ENCODE measurements around the gene PNPO.

Gene PNPO

DNA sequence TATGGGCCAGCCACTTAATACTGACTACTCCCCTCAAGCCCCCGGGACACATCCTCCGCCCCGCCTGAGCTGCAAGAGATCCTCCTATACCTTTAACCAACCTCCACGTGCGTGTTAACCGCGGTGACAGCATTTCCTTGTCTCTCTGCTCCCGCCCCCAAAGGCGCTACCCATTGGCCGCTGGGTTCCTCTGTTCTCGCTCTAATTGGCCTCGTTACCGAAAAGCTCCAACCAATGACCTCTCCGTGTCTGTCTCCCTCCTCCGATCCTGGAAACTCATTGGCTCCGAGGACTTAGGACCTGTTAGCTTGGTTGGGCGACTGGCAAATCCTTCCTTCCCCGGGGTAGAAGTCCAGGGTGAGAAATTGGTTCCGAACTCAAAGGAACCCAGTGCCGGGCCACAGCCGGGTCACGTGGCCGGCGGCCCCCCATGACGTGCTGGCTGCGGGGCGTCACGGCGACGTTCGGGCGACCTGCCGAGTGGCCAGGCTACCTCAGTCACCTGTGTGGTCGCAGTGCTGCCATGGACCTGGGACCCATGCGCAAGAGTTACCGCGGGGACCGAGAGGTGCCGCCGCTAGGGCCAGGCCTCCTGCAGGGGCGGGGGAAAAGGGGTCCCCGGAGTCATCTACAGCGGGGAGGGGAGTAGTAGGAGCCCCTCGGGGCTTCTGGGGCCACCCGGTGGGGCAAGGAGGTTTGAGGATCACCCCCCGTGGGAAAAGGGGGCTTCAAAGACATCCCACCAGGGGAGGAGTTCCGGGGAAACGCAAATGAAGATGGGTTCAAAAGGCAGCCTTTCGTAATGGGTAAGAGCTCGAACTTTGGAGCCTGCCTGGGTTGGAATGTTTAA lies at the start of gene PNPO:
TSS of gene PNPO (plus strand) at position 326 of the 850 bp plus-strand sequence. CDS start at position 431, 105 bp downstream.
- no peaks in the 10 kb centered on the region for H3K27me3 Mint-ChIP-seq
- DNase-seq (ENCODE audit: low spot score in 2 of 2) = peak; percentile 75 to 85
- H3K4me1 Mint-ChIP-seq = peaks cover 33% of the 10 kb centered on the region
- H3K9me3 Mint-ChIP-seq = peaks cover 1% of the 10 kb centered on the region
- peak; percentile 98 for ATAC-seq (ENCODE audit: low read depth)
- peak within 1 kb of the TSS; percentile 90 for H3K4me3 Mint-ChIP-seq
- peaks cover 12% of the 10 kb centered on the region for H3K36me3 Mint-ChIP-seq
- peak within 1 kb of the TSS; percentile 83 for H3K27ac Mint-ChIP-seq

DNA sequence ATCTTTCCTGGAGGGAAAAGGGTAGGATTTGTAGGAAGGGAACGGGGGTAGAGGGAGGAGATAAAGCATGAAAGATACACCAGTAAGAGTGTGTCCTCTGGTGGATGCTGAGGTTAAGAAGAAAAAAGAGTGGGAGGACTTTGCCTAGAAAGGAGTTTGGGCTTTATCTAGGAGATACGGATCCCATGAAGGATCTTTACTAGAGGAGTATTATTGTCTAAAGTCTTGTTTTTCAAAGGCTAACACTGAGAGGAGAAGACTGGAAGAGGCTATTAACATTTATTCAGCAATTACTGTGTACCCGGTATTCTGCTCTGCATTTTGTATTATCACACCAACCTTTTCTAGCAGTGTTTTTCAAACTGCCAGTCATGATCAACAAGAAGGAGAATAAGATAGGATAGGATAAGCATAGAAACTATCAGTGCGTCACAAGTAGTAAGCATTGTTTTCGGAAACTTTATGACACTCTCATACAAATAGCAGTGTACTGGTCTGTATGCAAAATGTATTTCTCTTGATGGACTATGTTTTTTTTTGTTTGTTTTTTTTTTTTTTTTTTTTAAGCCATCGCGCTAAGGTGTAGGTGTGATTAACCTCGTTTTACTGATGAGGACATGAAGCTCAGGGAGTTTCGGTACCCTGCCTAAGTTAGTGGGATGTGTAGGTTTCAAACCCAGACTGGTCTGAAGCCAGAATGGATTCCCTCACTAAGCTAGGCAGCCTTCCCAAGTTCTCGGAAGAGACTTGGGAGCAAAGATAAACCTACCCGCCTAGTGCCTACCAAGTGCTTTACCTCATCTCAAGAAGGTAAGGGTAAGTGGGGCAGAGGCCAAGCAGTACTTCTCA lies 46.6 kb upstream of the PNPO start:
- DNase-seq (ENCODE audit: low spot score in 2 of 2) = no peak
- no peak for ATAC-seq (ENCODE audit: low read depth)
- Mint-ChIP-seq H3K4me1 (peaks cover 25% of the 10 kb centered on the region), H3K9me3 (no peaks in the 10 kb centered on the region), H3K27ac (peak overlapping the region; percentile 96), H3K36me3 (peaks cover 5% of the 10 kb centered on the region), H3K4me3 (peak overlapping the region; percentile 95), H3K27me3 (no peaks in the 10 kb centered on the region)

DNA sequence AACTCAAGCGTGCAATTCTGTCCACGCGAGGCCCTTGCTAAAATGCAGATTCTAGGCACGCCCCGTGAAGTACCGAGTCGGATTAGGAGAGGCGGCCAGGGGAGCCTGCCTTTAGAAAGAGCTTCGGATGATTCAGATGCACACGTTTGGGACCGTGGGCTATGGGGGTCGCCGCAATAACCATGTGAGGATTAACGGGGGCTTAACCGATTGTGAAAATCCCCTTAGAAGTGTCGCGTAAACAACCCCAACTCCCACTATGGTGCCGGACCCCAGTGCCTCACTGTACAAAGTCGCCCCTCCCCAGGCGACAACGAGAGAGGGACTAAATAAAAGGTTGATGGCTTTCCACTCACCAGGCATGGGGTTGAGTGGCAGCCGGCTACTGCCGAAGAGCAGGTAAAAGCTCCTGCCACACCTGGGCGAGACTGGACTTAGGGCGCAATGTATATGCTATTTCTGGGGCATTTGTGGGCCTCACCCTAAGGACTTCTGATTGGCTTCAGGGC lies 46.0 kb upstream of the PNPO start:
- Mint-ChIP-seq H3K4me3 (peak overlapping the region; percentile 95), H3K9me3 (no peaks in the 10 kb centered on the region), H3K36me3 (peaks cover 5% of the 10 kb centered on the region), H3K27ac (peak overlapping the region; percentile 96), H3K27me3 (no peaks in the 10 kb centered on the region), H3K4me1 (peaks cover 25% of the 10 kb centered on the region)
- no peak for DNase-seq (ENCODE audit: low spot score in 2 of 2)
- no peak for ATAC-seq (ENCODE audit: low read depth)

- H3K9me3 Mint-ChIP-seq = no peaks in the 10 kb centered on the region
- H3K27me3 Mint-ChIP-seq = no peaks in the 10 kb centered on the region
- peaks cover 25% of the 10 kb centered on the region for H3K4me1 Mint-ChIP-seq
- H3K27ac Mint-ChIP-seq = peak within 1 kb of the TSS; percentile 96
- ATAC-seq (ENCODE audit: low read depth) (peak; percentile 81), DNase-seq (ENCODE audit: low spot score in 2 of 2) (peak; percentile 100)
- peaks cover 5% of the 10 kb centered on the region for H3K36me3 Mint-ChIP-seq
- peak within 1 kb of the TSS; percentile 95 for H3K4me3 Mint-ChIP-seq
These were observed 45.3 kb upstream of the PNPO start, which contains the start of gene SP2 for GRCh38 chr17:47895856-47896671. TSS of gene SP2 (plus strand) at chr17:47896236. CDS start at chr17:47896287, 51 bp downstream.

- Mint-ChIP-seq H3K27ac (peak overlapping the region; percentile 96), H3K4me3 (peak overlapping the region; percentile 95), H3K9me3 (no peaks in the 10 kb centered on the region), H3K36me3 (peaks cover 5% of the 10 kb centered on the region), H3K27me3 (no peaks in the 10 kb centered on the region), H3K4me1 (peaks cover 21% of the 10 kb centered on the region)
- no peak for ATAC-seq (ENCODE audit: low read depth)
- DNase-seq (ENCODE audit: low spot score in 2 of 2) = no peak
These were observed 44.5 kb upstream of the PNPO start for GRCh38 chr17:47896672-47897490.

- H3K27ac Mint-ChIP-seq = peak overlapping the region; percentile 96
These were observed 43.8 kb upstream of the PNPO start for GRCh38 chr17:47897561-47897960.

DNA sequence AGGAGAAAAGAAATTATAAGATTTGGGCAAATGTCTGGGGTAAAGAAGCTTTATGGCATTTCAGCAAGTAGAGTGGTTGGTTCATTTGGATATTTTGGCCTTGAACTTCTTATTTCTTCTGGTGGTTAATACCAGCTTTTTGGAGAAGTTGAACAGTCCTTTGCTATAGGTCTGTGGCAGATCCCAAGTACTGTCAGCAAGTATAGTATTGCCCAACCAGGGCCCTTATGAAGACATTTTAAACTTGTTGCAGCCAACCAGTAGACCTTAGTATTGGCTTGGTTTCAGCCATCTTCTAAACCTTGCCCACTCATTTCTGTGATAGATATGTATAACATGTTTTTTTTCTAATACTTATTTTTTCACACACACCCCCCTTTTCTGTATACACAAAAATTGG lies 43.1 kb upstream of the PNPO start:
- H3K4me1 Mint-ChIP-seq = peaks cover 27% of the 10 kb centered on the region
- no peaks in the 10 kb centered on the region for H3K9me3 Mint-ChIP-seq
- no peaks in the 10 kb centered on the region for H3K27me3 Mint-ChIP-seq
- no peak overlapping the region for H3K4me3 Mint-ChIP-seq
- H3K36me3 Mint-ChIP-seq = peaks cover 13% of the 10 kb centered on the region
- no peak overlapping the region for H3K27ac Mint-ChIP-seq
- no peak for ATAC-seq (ENCODE audit: low read depth)
- DNase-seq (ENCODE audit: low spot score in 2 of 2) = no peak

More at GRCh38 chr17:47897561-47897960, 43.8 kb upstream of the PNPO start:
- H3K9me3 Mint-ChIP-seq = no peaks in the 10 kb centered on the region
- H3K4me3 Mint-ChIP-seq = peak overlapping the region; percentile 95
- peaks cover 11% of the 10 kb centered on the region for H3K36me3 Mint-ChIP-seq
- no peak for DNase-seq (ENCODE audit: low spot score in 2 of 2)
- H3K27me3 Mint-ChIP-seq = no peaks in the 10 kb centered on the region
- peaks cover 27% of the 10 kb centered on the region for H3K4me1 Mint-ChIP-seq
- ATAC-seq (ENCODE audit: low read depth) = no peak

DNA sequence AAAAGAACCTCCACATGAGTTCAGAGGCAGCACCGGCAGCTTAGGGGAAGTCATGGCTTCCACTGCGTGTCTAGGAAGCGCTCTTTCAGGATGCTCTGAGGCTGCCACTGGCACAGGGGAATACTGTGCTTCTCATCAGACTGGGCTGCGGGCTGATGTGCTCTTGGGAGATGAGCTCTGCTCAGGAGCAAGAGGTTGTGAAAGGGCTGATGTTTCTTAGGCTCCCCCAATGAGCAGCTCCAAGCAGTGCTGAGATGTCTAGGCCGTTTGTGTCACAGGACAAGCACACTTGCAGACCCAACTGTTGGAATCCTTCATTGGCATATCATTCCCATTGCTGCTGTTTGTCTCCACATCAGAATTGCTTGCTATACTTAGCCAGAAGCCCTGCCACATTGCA lies 41.7 kb upstream of the PNPO start:
- DNase-seq (ENCODE audit: low spot score in 2 of 2) (no peak), ATAC-seq (ENCODE audit: low read depth) (no peak)
- H3K9me3 Mint-ChIP-seq = no peaks in the 10 kb centered on the region
- H3K4me1 Mint-ChIP-seq = peaks cover 23% of the 10 kb centered on the region
- no peak overlapping the region for H3K4me3 Mint-ChIP-seq
- no peaks in the 10 kb centered on the region for H3K27me3 Mint-ChIP-seq
- no peak overlapping the region for H3K27ac Mint-ChIP-seq
- peaks cover 16% of the 10 kb centered on the region for H3K36me3 Mint-ChIP-seq

DNA sequence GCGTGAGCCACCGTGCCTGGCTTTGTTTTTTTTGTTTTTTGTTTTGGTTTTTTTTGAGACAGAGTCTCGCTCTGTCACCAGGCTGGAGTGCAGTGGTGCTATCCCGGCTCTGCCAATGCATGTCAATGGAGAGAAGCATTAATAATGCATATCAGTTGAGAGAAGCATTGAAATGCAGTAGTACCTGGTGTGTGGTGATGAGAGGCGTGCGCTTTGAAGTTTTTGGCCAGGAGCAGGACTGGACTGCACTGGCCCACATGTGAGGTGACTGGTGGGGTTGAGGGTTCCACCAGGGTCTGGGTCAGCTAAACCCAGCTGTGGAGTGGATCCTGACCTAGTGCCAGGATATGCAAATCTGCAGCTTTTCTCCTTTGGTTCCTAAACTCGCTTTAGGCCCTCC lies 39.9 kb upstream of the PNPO start:
- Mint-ChIP-seq H3K4me1 (peaks cover 30% of the 10 kb centered on the region), H3K27me3 (no peaks in the 10 kb centered on the region), H3K27ac (no peak overlapping the region), H3K9me3 (no peaks in the 10 kb centered on the region), H3K36me3 (peaks cover 21% of the 10 kb centered on the region), H3K4me3 (no peak overlapping the region)
- no peak for DNase-seq (ENCODE audit: low spot score in 2 of 2)
- no peak for ATAC-seq (ENCODE audit: low read depth)

DNA sequence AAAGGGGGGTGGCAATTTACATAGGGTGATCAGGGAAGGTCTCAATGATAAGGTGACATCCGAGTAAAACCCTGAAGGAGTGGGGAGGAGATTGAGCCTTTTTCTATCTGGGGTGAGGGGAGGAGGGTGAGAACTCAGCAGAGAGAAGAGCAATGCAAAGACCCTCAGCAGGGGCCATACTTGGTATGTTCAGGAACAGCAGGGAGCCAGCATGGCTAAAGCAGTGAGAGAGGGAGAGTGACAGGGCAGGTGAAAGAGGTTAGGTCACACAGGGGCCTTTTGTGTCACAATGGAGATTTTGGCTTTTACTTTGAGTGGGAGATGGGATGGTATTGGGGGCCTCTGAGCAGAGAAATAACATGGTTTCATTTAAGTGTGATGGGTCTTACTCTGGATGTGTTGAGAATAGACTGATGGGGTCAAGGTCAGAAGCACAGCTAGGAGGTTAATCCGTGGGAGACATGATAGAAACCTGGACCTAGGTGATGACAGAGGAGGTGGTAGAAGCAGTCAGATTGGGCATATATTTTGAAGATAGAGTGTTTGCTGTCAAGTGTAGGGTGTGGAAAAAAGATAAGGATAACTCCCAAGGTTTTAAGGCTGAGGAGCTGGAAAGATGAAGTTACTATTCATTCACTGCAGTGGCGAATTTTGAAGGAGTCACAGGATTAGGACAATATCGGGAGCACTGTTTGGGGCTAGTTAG lies 39.2 kb upstream of the PNPO start:
- DNase-seq (ENCODE audit: low spot score in 2 of 2) (no peak), ATAC-seq (ENCODE audit: low read depth) (no peak)
- H3K4me1 Mint-ChIP-seq = peaks cover 31% of the 10 kb centered on the region
- H3K4me3 Mint-ChIP-seq = no peak overlapping the region
- peaks cover 21% of the 10 kb centered on the region for H3K36me3 Mint-ChIP-seq
- peak overlapping the region; percentile 9 for H3K27ac Mint-ChIP-seq
- no peaks in the 10 kb centered on the region for H3K9me3 Mint-ChIP-seq
- H3K27me3 Mint-ChIP-seq = no peaks in the 10 kb centered on the region

DNA sequence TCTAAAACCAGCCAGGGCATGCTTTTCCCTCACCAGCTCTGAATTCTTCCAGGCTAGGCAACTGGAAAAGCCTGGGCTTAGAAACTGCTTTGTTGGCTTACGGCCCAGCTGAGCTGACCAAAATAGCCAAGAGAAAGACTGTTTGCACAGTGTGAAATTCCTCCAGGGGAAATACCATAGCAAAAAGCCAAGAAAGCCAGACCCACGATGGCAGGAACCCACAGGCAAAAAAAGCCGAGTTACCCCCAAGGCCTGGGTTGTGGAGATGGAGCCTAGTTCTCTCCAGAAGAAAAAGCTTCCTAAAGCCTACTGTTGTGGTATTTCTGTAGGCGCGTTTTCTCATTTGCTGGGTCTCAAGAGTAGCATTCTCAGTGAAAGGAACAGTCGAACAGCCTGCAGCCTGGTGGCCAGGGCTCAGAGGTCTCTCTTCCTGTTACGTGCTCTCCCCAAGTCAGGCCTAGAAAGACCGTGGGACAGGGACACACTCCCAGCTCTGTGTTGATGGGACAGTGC lies 36.1 kb upstream of the PNPO start:
- no peak overlapping the region for H3K27ac Mint-ChIP-seq
- H3K27me3 Mint-ChIP-seq = no peaks in the 10 kb centered on the region
- no peak overlapping the region for H3K4me3 Mint-ChIP-seq
- H3K9me3 Mint-ChIP-seq = no peaks in the 10 kb centered on the region
- peaks cover 21% of the 10 kb centered on the region for H3K36me3 Mint-ChIP-seq
- ATAC-seq (ENCODE audit: low read depth) = no peak
- no peak for DNase-seq (ENCODE audit: low spot score in 2 of 2)
- peaks cover 29% of the 10 kb centered on the region for H3K4me1 Mint-ChIP-seq

DNA sequence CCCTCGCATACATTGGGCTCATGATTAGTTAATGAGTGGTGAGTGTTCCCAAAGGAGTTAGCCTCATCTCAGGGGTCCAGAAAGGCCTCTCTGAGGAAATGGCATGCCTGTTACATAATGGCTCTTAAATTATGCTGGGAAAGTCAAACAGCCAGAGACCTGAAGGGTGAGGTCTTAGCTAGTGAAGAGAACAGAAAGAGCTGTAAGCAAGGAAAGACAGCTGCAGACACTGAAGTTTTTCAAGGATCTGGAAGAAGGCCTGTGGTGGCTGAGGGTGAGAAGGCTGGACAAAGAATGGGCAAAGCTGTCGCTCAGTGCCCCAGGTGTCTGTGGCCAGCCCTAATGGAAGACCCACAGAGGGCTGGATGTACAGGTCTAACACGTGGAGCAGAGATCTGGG lies 34.9 kb upstream of the PNPO start:
- Mint-ChIP-seq H3K27ac (no peak overlapping the region), H3K4me1 (peaks cover 29% of the 10 kb centered on the region), H3K36me3 (peaks cover 21% of the 10 kb centered on the region), H3K4me3 (no peak overlapping the region), H3K27me3 (no peaks in the 10 kb centered on the region), H3K9me3 (no peaks in the 10 kb centered on the region)
- ATAC-seq (ENCODE audit: low read depth) (no peak), DNase-seq (ENCODE audit: low spot score in 2 of 2) (no peak)

Measured in memory B cell (primary cell).